ENCODE results near the gene BBS7. TPM values are rescaled to one million over a fixed set of nuclear protein-coding genes. Genes with fewer than 3 reads are reported as not detected.

BBS7 gene
- total and polyA plus RNA-seq, 2 of the 13 experiments (the other 11 are each of a cell fraction or from before 2014, with no cell fraction given), result 9.0 to 15.7 TPM

DNA sequence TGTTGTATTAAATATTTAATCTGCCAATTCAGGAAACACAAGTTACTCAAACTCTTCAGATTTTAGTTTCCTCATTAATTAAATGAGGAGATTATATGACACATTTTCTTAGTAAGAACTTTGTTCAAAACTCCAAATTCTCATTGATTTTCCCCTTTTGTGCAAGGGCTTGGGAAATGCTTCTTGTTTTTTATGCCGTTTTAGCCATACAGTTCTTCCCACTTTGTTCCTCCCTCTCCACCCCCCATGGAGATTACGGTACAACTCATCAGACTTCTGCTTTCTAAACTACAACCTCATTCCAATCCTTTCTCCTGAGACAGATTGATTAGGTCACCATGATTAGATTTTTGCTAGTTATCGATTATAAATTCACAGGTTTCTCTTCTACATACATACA, 10.9 kb upstream of the BBS7 start (continued):
- TF ChIP-seq GABPA (IDR thresholded peaks at IDR 0.05; ENCODE audit: low read depth, low read length), result no peak
- no peak for TF ChIP-seq GABPA (CRISPR knock-in tag; IDR thresholded peaks at IDR 0.05; ENCODE audit: low read depth)
- no peak for TF ChIP-seq HOXA9 (CRISPR knock-in tag; IDR thresholded peaks at IDR 0.05; ENCODE audit: borderline replicate concordance)

DNA sequence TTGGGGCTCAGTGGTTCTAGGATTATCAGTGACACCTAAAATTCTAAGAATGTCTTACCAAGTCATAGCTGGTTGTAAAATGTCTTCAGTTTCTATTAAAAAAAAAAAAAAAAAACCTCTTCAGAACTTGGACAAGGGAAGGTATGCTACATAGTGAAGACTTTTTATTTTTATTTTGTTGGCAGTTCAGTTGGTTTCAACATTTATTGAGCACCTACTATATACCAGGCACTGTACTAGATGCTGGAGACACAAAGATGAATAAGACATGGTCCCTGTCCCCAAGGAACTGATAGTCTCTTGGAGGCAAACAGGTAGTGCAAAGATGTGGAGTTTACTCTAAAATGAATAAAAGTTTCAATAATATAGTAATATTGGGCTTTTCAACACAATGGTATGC, 8.9 kb upstream of the BBS7 start:
- H3K9ac ChIP-seq (ENCODE audit: insufficient read depth, low read depth, low read length), result no peak overlapping the region
- H3K9me3 ChIP-seq (ENCODE audit: low read length), result no peaks in the 10 kb centered on the region
- CTCF ChIA-PET (ENCODE audit: low intra/inter-chr PET ratio, low total read pairs), result no interaction called here
- DNase-seq (ENCODE audit: low spot score), result no peak
- H3K79me2 ChIP-seq (ENCODE audit: insufficient read depth, low read length), result no peaks in the 10 kb centered on the region
- POLR2A ChIA-PET, result no interaction called here
- H3K36me3 ChIP-seq (replicated peaks in 1 of 2; ENCODE audit: control insufficient read depth in 1 of 2, insufficient read depth in 2 of 2, low read length in 2 of 2), result no peaks in the 10 kb centered on the region
- TF ChIP-seq ZNF841 (CRISPR knock-in tag; IDR thresholded peaks at IDR 0.05; ENCODE audit: borderline replicate concordance), result no peak
- TF ChIP-seq CAMTA2 (CRISPR knock-in tag; IDR thresholded peaks at IDR 0.05; ENCODE audit: borderline replicate concordance), result no peak
- TF ChIP-seq ZNF282 (IDR thresholded peaks at IDR 0.05; ENCODE audit: partially characterized antibody), result no peak
- no peak for TF ChIP-seq THYN1 (CRISPR knock-in tag; IDR thresholded peaks at IDR 0.05; ENCODE audit: borderline replicate concordance, low read depth)
- TF ChIP-seq IKZF4 (CRISPR knock-in tag; IDR thresholded peaks at IDR 0.05; ENCODE audit: borderline replicate concordance, low read depth, not compliant biosample characterization), result no peak
- TF ChIP-seq NONO (IDR thresholded peaks at IDR 0.05), result no peak
- TF ChIP-seq NONO (CRISPR knock-in tag; conservative IDR thresholded peaks at IDR 0.05), result no peak
- no peak for TF ChIP-seq HOXA7 (CRISPR knock-in tag; IDR thresholded peaks at IDR 0.05)
- TF ChIP-seq, protein P1, sequence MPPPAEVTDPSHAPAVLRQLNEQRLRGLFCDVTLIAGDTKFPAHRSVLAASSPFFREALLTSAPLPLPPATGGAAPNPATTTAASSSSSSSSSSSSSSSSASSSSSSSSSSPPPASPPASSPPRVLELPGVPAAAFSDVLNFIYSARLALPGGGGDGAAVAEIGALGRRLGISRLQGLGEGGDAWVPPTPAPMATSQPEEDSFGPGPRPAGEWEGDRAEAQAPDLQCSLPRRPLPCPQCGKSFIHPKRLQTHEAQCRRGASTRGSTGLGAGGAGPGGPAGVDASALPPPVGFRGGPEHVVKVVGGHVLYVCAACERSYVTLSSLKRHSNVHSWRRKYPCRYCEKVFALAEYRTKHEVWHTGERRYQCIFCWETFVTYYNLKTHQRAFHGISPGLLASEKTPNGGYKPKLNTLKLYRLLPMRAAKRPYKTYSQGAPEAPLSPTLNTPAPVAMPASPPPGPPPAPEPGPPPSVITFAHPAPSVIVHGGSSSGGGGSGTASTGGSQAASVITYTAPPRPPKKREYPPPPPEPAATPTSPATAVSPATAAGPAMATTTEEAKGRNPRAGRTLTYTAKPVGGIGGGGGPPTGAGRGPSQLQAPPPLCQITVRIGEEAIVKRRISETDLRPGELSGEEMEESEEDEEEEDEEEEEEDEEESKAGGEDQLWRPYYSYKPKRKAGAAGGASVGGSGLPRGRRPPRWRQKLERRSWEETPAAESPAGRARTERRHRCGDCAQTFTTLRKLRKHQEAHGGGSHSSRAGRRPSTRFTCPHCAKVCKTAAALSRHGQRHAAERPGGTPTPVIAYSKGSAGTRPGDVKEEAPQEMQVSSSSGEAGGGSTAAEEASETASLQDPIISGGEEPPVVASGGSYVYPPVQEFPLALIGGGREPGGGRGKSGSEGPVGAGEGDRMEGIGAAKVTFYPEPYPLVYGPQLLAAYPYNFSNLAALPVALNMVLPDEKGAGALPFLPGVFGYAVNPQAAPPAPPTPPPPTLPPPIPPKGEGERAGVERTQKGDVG (CRISPR knock-in tag; IDR thresholded peaks at IDR 0.05; ENCODE audit: borderline replicate concordance), result no peak
- no peak for TF ChIP-seq THAP11 (CRISPR knock-in tag; IDR thresholded peaks at IDR 0.05)
- no peak for TF ChIP-seq MIXL1 (CRISPR knock-in tag; IDR thresholded peaks at IDR 0.05)
- no peak for TF ChIP-seq ZNF225 (CRISPR knock-in tag; IDR thresholded peaks at IDR 0.05)
- H4K20me1 ChIP-seq (ENCODE audit: insufficient read depth, low read length), result no peaks in the 10 kb centered on the region
- no peak overlapping the region for H3K27ac ChIP-seq (ENCODE audit: extremely low read length, insufficient read depth, low read length)
- no peaks in the 10 kb centered on the region for H3K4me1 ChIP-seq (ENCODE audit: insufficient read depth, low read length)
- H2AFZ ChIP-seq (ENCODE audit: low read length), result no peak overlapping the region
- H3K4me3 ChIP-seq (replicated peaks in 1 of 3; ENCODE audit: insufficient read depth in 1 of 3, low read depth in 2 of 3, low read length in 3 of 3), result no peak overlapping the region
- intact Hi-C loops (cut with micrococcal nuclease; ENCODE audit: unreplicated experiment), result no loop called here
- no peak for FAIRE-seq
- 0 out of 5 replicates have a peak, but pooled peaks cover 0 to 5% of the 10 kb centered on the region in 2 experiments for H3K27me3 ChIP-seq (ENCODE audit: control insufficient read depth in 1 of 2, insufficient read depth in 2 of 2, low read length in 2 of 2)
- in situ Hi-C loops (cut with HindIII; ENCODE audit: extremely low pct_ligation_motif_present, low pct_unique_long_range_greater_than_20kb), result no loop called here
- ATAC-seq, result no peak
- no TSS peak for BruUV-seq (replicated peaks)
- no peak overlapping the region for H3K4me2 ChIP-seq (ENCODE audit: low read depth, low read length)

Measured in HepG2 (cell line).